GM12891 (cell line): ENCODE results near the gene ANGEL1.

ENCODE experiments used
- DNase-seq: peaks from one replicate; pipeline ENCODE4 v3.0.0; 2011; ENCODE audit warnings: low spot score; ENCODE audit not compliant: insufficient read length
- FAIRE-seq: peaks from 2 replicates; lab custom pipeline; 2011; peaks lifted over from hg19 to GRCh38; lab: Jason Lieb, UNC
- PAX5 ChIP-seq: IDR thresholded peaks from 2 replicates; pipeline ENCODE4 v1.6.1; 2011; ENCODE audit warnings: low read length, moderate library complexity, mild to moderate bottlenecking; ENCODE audit not compliant: insufficient read depth, severe bottlenecking
- POLR2A ChIP-seq: IDR thresholded peaks from 2 replicates; pipeline ENCODE4 v1.6.1; 2011; ENCODE audit warnings: low read depth, low read length, control low read depth
- POLR2AphosphoS5 ChIP-seq: IDR thresholded peaks from 2 replicates; pipeline ENCODE4 v1.6.1; 2011; ENCODE audit warnings: low read depth, low read length, control low read depth
- POU2F2 ChIP-seq: IDR thresholded peaks from 2 replicates; pipeline ENCODE4 v1.6.1; 2011; ENCODE audit warnings: low read depth, mild to moderate bottlenecking, control low read depth, low read length, moderate library complexity
- SPI1 ChIP-seq: IDR thresholded peaks from 2 replicates; pipeline ENCODE4 v1.6.1; 2011; ENCODE audit warnings: low read depth, low read length, control low read depth
- TAF1 ChIP-seq: IDR thresholded peaks from 2 replicates; pipeline ENCODE4 v1.6.1; 2011; ENCODE audit warnings: low read depth, low read length, control low read depth

Gene ANGEL1

GRCh38 chr14:76759589-76759988, 53.1 kb downstream of the ANGEL1 start:
- FAIRE-seq (no peak), DNase-seq (no peak)
- TF ChIP-seq POLR2AphosphoS5 (no peak), SPI1 (no peak), PAX5 (no peak), POLR2A (no peak), TAF1 (no peak), POU2F2 (no peak)

GRCh38 chr14:76756371-76756750, 56.3 kb downstream of the ANGEL1 start:
- DNase-seq (no peak), FAIRE-seq (no peak)
- TF ChIP-seq POLR2AphosphoS5 (no peak), POU2F2 (no peak), SPI1 (no peak), POLR2A (no peak), PAX5 (no peak), TAF1 (no peak)

DNA sequence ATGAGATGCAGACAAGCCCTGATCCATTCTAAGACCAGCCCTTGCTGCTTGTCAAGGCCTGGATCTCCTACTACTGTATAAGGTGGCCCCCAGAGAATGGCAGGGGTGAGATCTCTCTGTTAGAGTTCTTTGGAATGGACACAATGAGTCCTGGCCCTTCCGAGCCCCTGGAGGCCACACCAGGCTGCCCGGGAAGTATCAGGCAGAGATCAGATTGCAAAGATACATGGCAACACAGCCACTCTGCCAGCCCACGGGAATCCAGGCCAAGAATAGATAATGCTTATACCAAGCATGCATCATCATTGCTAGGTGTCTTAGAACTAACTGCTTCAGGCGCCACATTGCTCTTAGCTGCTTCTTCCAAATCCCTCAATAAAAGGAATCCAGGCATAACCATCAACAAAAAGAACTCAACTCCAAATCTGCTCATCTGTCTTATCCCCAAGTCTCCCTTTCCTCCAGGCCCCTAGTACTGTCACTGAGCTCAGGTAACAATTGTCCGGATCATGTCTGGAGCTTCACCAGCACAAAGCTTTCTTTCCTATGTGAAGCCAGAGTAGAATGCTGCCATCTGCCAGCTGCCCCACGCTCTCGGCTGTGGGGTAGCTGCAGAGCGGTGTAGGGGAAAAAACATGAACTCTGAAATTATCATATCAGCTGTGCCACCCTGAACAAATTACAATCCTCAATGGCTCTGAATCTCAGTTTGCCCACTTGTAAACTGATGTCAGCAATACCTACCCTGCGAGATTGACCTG, 56.9 kb downstream of the ANGEL1 start:
- DNase-seq = no peak
- no peak for FAIRE-seq
- TF ChIP-seq POLR2AphosphoS5 = no peak
- TF ChIP-seq SPI1 = no peak
- TF ChIP-seq POLR2A = no peak

DNA sequence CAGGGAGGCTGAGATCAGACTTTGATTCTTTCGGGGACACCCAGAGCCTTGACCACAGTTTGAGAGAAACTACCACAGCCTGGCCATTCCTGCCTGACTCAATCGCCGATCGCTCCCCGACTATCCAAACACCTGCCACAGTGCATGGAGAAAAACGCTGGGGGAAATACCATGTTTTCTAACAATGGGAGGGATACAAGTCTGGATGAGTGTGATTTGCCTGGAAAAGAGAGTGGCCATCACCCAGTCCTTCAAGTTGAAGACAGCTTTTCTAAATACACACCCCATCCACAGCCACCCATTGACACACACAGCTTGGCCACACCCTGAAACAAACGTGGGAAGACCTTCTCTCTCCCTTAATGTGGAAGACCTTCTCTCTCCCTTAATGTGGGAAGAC, 58.1 kb downstream of the ANGEL1 start:
- FAIRE-seq = no peak
- TF ChIP-seq TAF1 = no peak
- TF ChIP-seq SPI1 = no peak
- no peak for TF ChIP-seq POU2F2
- DNase-seq = no peak

GRCh38 chr14:76753541-76754198, 59.0 kb downstream of the ANGEL1 start:
- FAIRE-seq (no peak), DNase-seq (no peak)

GRCh38 chr14:76752744-76753143, 59.9 kb downstream of the ANGEL1 start:
- FAIRE-seq (no peak), DNase-seq (no peak)

More at GRCh38 chr14:76753541-76754198, 59.0 kb downstream of the ANGEL1 start:
- no peak for TF ChIP-seq SPI1
- TF ChIP-seq TAF1 = no peak
- TF ChIP-seq POLR2AphosphoS5 = no peak
- no peak for TF ChIP-seq POLR2A
- no peak for TF ChIP-seq POU2F2
- no peak for TF ChIP-seq PAX5

GRCh38 chr14:76742966-76743365, 69.7 kb downstream of the ANGEL1 start:
- no peak for TF ChIP-seq PAX5
- TF ChIP-seq POLR2A = no peak
- TF ChIP-seq SPI1 = no peak
- TF ChIP-seq POU2F2 = no peak
- TF ChIP-seq TAF1 = no peak
- TF ChIP-seq POLR2AphosphoS5 = no peak
- FAIRE-seq (no peak), DNase-seq (no peak)

More at GRCh38 chr14:76752744-76753143, 59.9 kb downstream of the ANGEL1 start:
- TF ChIP-seq TAF1 (no peak), PAX5 (no peak), POLR2A (no peak), POLR2AphosphoS5 (no peak), SPI1 (no peak), POU2F2 (no peak)

DNA sequence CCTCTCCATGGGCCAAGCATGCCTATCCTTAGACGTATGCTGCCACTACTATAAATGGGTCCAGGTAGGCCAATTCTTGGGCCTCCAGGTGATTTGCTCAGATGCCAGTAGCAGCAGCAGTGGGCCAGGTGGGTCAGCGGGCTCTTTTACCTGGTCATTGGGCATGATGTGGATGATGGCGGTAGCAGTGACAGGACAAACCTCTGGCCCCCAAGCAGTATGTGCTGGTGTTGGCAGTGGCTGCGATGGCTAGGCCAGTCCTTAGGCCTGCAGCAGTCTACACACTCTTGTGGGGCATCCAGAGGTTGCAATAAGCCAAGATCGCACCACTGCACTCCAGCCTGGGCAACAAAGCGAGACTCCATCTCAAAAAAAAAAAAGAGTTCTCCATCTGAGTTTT, 70.5 kb downstream of the ANGEL1 start:
- TF ChIP-seq POLR2AphosphoS5 (no peak), SPI1 (no peak), POU2F2 (no peak), PAX5 (no peak), POLR2A (no peak), TAF1 (no peak)
- FAIRE-seq = no peak
- DNase-seq = no peak

DNA sequence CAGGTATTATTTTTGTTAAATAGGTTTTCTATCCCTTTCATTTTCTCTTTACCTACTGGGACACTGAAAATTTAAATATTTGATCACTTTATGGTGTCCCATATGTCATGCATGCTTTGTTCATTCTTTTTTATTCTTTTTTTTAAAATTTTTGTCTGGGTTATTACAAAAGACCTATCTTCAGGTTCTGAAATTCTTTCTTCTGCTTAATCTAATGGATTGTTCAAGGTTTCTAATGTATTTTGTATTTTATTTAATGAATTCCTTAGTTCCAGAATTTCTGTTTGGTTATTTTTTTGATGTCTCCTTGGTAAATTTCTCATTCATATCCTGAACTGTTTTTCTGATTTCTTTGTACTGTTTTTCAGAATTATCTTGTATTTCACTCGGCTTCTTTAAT, 71.6 kb downstream of the ANGEL1 start:
- no peak for DNase-seq
- FAIRE-seq = no peak
- no peak for TF ChIP-seq PAX5
- no peak for TF ChIP-seq POLR2A
- TF ChIP-seq POU2F2 = no peak
- no peak for TF ChIP-seq SPI1
- TF ChIP-seq TAF1 = no peak
- no peak for TF ChIP-seq POLR2AphosphoS5
